Upper lobe of left lung (tissue), 6 donors: ENCODE results near the gene ADAT2. TPM values are rescaled to one million over a fixed set of nuclear protein-coding genes. Genes with fewer than 3 reads are reported as not detected.
A peak's percentile ranks its signal among the peaks of the same experiment; 100 is the strongest.

Source experiments
- ATAC-seq, 2 donors: fragments of 200-7000 bp; cut with Tn5 transposase; one replicate each; pipeline ENCODE4 v1.9.1; 2022; ENCODE audit warnings: mild to moderate bottlenecking in 2 of 2, moderate library complexity in 2 of 2; ENCODE audit not compliant: low FRiP score in 2 of 2
- DNase-seq, 2 donors: peaks; one replicate each; pipeline ENCODE4 v3.0.0-alpha.2; 2019 to 2020
- H3K27ac ChIP-seq, 4 donors: fragments of 200-600 bp; sonication (generic); one replicate each; pipeline ENCODE4 v1.5.1; 2016 to 2019
- H3K27me3 ChIP-seq, 4 donors: fragments of 200-600 bp; sonication (generic); one replicate each; pipeline ENCODE4 v1.5.1; 2017 to 2019
- H3K36me3 ChIP-seq, 4 donors: fragments of 200-600 bp; sonication (generic); one replicate each; pipeline ENCODE4 v1.5.1; 2016 to 2019
- H3K4me1 ChIP-seq, 4 donors: fragments of 200-600 bp; sonication (generic); one replicate each; pipeline ENCODE4 v1.5.1; 2018 to 2019
- H3K4me3 ChIP-seq, 4 donors: fragments of 200-600 bp; sonication (generic); one replicate each; pipeline ENCODE4 v1.5.1; 2017 to 2019; ENCODE audit warnings: mild to moderate bottlenecking in 2 of 4, moderate library complexity in 1 of 4
- H3K9me3 ChIP-seq, 4 donors: fragments of 200-600 bp; sonication (generic); one replicate each; pipeline ENCODE4 v1.5.1; 2018 to 2019
- CTCF ChIP-seq, 6 experiments: fragments of 450-650 bp in 4 of 6; fragments of 200-600 bp in 2 of 6; sonication (generic) in 2 of 6; IDR thresholded peaks; one replicate each; pipeline ENCODE4 v1.5.1; 2016 to 2019; ENCODE audit warnings: antibody characterized with exemption in 6 of 6
- EP300 ChIP-seq, 4 donors: sonication (generic); formaldehyde crosslinking; IDR thresholded peaks; one replicate each; pipeline ENCODE4 v1.5.1; 2017; ENCODE audit warnings: antibody characterized with exemption in 4 of 4, control low read depth in 2 of 4
- POLR2A ChIP-seq, 4 donors: fragments of 450-650 bp; IDR thresholded peaks; one replicate each; pipeline ENCODE4 v1.5.1; 2016 to 2017; ENCODE audit warnings: antibody characterized with exemption in 4 of 4, mild to moderate bottlenecking in 2 of 4
- POLR2AphosphoS5 ChIP-seq, 2 donors: sonication (generic); formaldehyde crosslinking; IDR thresholded peaks; one replicate each; pipeline ENCODE4 v1.5.1; 2017; ENCODE audit warnings: antibody characterized with exemption in 2 of 2
- WGBS, 2 donors: methylation state at CpG; one replicate each; pipeline ENCODE4 v1.1.5; 2017 to 2018; 5-methylcytosine and 5-hydroxymethylcytosine counted together
- total RNA-seq, 6 donors: library from RNA; depleted of rRNA in 4 of 6; stranded (reverse); fragments of >200 nt in 4 of 6; gene quantifications; one replicate each; pipeline versions ENCODE4 v1.1.0 to v1.2.1, GENCODE V29; 2016 to 2021
- donor health status: DM: no; HTN: no; CAD: no; lungs with moderate emphysema.
- donor health status: DM: no; HTN: yes; CAD: no; lungs with severe emphysema.

ADAT2 gene
- 10 to 100 TPM in 1 of 6 donors, 1 to 10 TPM in 5; 4.9 to 11.5 (median 6.8) TPM for total RNA-seq

GRCh38 chr6:143450453-143451371 is at the start of gene ADAT2, which contains the start of gene PEX3:
ADAT2 (minus strand) TSS chr6:143450695; CDS start chr6:143450658, 37 bp downstream.
PEX3 (plus strand) TSS chr6:143450805; CDS start chr6:143451043, 238 bp downstream.
- Histone ChIP-seq H3K4me1 (peaks cover 15 to 25% (median 19%) of the 10 kb centered on the region in 4 donors), H3K4me3 (peak within 1 kb of the TSS; percentile 61 to 85 (median 74)), H3K27ac (peak within 1 kb of the TSS; percentile 80 to 81 (median 81)), H3K36me3 (no peaks in the 10 kb centered on the region), H3K27me3 (no peaks in the 10 kb centered on the region), H3K9me3 (no peaks in the 10 kb centered on the region)
- TF ChIP-seq POLR2AphosphoS5 (IDR thresholded peaks at IDR 0.05) = peak; percentile 74 to 89
- peak in 3 of 4 donors; percentile 63 to 74 (median 65) for TF ChIP-seq POLR2A (IDR thresholded peaks at IDR 0.05)
- peak in 2 of 6 experiments; percentile 4 to 15 for TF ChIP-seq CTCF (IDR thresholded peaks at IDR 0.05)
- peak in 1 of 4 donors; percentile 62 for TF ChIP-seq EP300 (IDR thresholded peaks at IDR 0.05)
- ATAC-seq (peak; percentile 99 to 100), DNase-seq (peak; percentile 96 to 98)
- 0 to 1% methylated on average over 50 to 53 of the region's 56 CpGs for WGBS, 2 donors

GRCh38 chr6:143498428-143498827 is 47.9 kb upstream of the ADAT2 start:
- DNase-seq (no peak), ATAC-seq (no peak)
- H3K27me3 ChIP-seq = no peaks in the 10 kb centered on the region
- TF ChIP-seq POLR2AphosphoS5 (IDR thresholded peaks at IDR 0.05) = no peak
- TF ChIP-seq POLR2A (IDR thresholded peaks at IDR 0.05) = no peak
- no peak for TF ChIP-seq EP300 (IDR thresholded peaks at IDR 0.05)
- no peak overlapping the region for H3K4me3 ChIP-seq
- H3K9me3 ChIP-seq = no peaks in the 10 kb centered on the region
- H3K36me3 ChIP-seq = peaks cover 4 to 64% (median 34%) of the 10 kb centered on the region in 4 donors
- no peaks in the 10 kb centered on the region for H3K4me1 ChIP-seq
- no peak overlapping the region for H3K27ac ChIP-seq
- WGBS, 2 donors = 80 to 84% methylated on average over 4 of the region's 4 CpGs

GRCh38 chr6:143496974-143497373 is 46.5 kb upstream of the ADAT2 start:
- no peak for ATAC-seq
- Histone ChIP-seq H3K4me3 (no peak overlapping the region), H3K36me3 (peaks cover 4 to 53% (median 33%) of the 10 kb centered on the region in 4 donors), H3K27me3 (no peaks in the 10 kb centered on the region), H3K9me3 (no peaks in the 10 kb centered on the region), H3K4me1 (no peaks in the 10 kb centered on the region), H3K27ac (no peak overlapping the region)
- WGBS, 2 donors = 100% methylated on average over 1 of the region's 1 CpG
- TF ChIP-seq POLR2AphosphoS5 (IDR thresholded peaks at IDR 0.05) = no peak
- TF ChIP-seq POLR2A (IDR thresholded peaks at IDR 0.05) = no peak
- TF ChIP-seq EP300 (IDR thresholded peaks at IDR 0.05) = no peak
- TF ChIP-seq CTCF (IDR thresholded peaks at IDR 0.05) = no peak
- DNase-seq = no peak

- Histone ChIP-seq H3K4me3 (no peak overlapping the region), H3K36me3 (peaks cover 0 to 23% (median 6%) of the 10 kb centered on the region in 4 donors), H3K4me1 (no peaks in the 10 kb centered on the region), H3K27ac (no peak overlapping the region), H3K9me3 (no peaks in the 10 kb centered on the region), H3K27me3 (no peaks in the 10 kb centered on the region)
- TF ChIP-seq EP300 (IDR thresholded peaks at IDR 0.05) (no peak), POLR2A (IDR thresholded peaks at IDR 0.05) (no peak), POLR2AphosphoS5 (IDR thresholded peaks at IDR 0.05) (no peak), CTCF (IDR thresholded peaks at IDR 0.05) (no peak)
- DNase-seq (no peak), ATAC-seq (no peak)
- WGBS, 2 donors = 94 to 95% methylated on average over 8 of the region's 8 CpGs
Measured at GRCh38 chr6:143490775-143491174, 40.3 kb upstream of the ADAT2 start.

GRCh38 chr6:143490244-143490643 is 39.7 kb upstream of the ADAT2 start:
- no peak for ATAC-seq
- no peaks in the 10 kb centered on the region for H3K27me3 ChIP-seq
- no peak for DNase-seq
- TF ChIP-seq POLR2A (IDR thresholded peaks at IDR 0.05) (no peak), EP300 (IDR thresholded peaks at IDR 0.05) (no peak)
- H3K4me1 ChIP-seq = no peaks in the 10 kb centered on the region
- H3K9me3 ChIP-seq = no peaks in the 10 kb centered on the region
- no peak overlapping the region for H3K4me3 ChIP-seq
- 96 to 98% methylated on average over 1 of the region's 1 CpG for WGBS, 2 donors
- H3K36me3 ChIP-seq = peaks cover 0 to 22% (median 3%) of the 10 kb centered on the region in 4 donors
- H3K27ac ChIP-seq = no peak overlapping the region
